ENCODE measurements around the gene ABTB1.
"Not testable (repeated sequence)": the region's sequence is repeated elsewhere in the genome, so short reads cannot be mapped to it uniquely, and the experiment has no call there.

The ABTB1 gene

GRCh38 chr3:127688416-127689265 lies 15.9 kb downstream of the ABTB1 start:
- DNase-seq = no peak

DNA sequence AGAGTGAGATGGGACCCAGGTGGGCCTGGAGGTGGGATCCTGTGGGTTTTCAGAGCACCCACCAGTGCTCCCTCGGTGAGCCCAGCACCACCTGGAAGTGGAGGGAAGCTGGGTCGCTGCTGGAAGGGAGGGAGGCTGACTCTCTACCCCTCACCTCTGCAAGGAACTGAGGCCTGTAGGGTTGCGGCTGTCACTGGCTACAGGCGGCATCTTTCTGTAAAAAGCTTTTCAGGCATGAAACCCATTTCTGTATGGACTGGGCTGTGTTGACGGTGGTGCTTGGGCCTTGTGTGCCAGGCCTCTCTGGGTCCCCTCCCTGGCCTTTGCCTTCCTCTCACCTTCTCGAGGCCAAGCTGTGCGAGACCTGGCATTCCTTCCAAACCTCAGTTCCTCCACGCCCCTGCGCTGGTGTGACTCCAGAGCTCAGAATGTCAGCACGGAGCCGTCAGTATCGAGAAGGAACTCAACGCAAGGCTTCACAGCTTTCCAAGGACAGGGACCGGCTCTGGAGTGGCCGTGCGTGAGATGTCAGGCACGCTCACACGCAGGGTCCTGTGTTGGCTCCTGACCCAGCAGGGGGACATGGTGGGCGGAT lies 16.6 kb downstream of the ABTB1 start:
- DNase-seq = no peak

DNA sequence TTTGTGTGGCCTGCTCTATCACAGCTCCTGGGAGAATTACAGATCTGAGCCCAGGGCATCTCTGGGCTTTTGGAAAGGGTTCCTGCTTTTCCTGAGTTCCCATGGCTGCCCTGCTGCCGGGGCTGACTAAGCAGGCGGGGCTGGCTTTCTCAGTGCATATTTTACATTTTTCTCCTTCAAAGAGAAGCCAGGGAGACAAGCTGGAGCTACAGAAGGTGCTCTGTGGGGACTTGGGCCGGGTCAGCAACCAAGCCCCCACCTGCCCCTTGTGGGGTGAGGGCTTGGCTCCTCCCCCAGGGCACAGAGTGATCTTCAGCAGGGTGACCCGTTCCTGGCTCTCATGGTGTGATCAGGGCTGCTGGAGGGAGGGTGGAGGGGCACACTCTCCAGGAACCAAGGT lies 17.4 kb downstream of the ABTB1 start:
- DNase-seq = no peak

GRCh38 chr3:127690823-127691452 lies 18.2 kb downstream of the ABTB1 start:
- DNase-seq = no peak

GRCh38 chr3:127691489-127691888 lies 18.7 kb downstream of the ABTB1 start:
- DNase-seq = no peak

DNA sequence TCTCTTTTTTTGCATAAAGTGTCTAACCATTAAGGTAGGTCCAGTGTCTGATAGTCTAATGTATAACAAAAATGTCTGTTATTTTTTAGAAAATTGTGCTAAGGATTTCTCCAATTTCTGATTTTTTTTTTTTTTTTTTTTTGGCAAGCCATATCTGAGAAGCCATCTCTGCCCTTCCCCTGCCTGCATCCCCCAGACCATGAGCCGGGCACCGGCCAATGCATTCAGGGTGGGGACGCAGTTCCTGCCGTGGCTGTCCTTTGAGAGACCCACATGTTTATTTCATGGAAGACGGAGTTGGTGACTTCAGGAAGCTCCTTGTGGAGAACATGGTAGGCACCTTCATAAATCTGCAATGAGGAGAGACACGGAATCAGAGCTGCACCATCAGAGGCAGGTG lies 19.2 kb downstream of the ABTB1 start:
- no peak for DNase-seq

DNA sequence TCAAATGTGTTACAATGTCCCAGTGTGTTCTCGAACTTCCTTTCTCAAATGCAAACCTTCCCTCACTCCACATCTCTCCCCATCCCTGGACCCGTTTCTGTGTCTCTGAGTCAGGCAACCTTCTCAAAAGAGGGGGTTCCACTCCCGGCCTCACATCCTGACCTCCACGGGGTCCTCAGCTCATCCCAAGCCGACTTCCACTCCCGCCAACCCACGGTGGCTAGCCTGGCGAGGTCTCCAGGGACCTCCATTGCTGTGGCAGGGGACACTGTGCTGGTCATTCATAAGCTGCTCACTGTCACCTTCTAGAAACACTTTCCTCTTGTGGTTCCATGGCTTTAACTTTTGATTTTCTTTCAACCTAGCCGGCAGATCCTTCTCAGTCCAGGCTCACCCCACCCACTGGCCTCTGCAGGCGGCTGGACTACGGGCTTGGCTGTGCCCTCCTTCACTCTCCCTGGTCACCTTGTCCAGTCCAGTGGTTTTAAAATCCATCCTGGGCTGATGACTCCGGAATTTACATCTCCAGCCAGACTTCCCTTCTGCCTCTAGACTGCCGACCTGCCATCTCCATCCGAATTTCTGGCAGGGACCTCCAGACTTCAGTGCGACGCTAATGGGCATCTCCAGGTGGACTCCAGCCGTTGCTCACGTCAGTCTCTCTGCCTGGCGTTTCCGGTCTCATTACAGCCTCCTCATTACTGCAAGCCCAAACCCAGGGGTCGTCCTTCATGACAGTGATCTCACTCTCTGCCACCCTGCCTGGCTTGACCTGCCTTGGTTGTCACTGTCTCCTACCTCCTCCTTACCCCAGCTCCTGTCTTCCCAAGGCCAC lies 20.0 kb downstream of the ABTB1 start:
- no peak for DNase-seq

- DNase-seq = no peak
Measured at GRCh38 chr3:127693336-127693843, 20.6 kb downstream of the ABTB1 start.

DNA sequence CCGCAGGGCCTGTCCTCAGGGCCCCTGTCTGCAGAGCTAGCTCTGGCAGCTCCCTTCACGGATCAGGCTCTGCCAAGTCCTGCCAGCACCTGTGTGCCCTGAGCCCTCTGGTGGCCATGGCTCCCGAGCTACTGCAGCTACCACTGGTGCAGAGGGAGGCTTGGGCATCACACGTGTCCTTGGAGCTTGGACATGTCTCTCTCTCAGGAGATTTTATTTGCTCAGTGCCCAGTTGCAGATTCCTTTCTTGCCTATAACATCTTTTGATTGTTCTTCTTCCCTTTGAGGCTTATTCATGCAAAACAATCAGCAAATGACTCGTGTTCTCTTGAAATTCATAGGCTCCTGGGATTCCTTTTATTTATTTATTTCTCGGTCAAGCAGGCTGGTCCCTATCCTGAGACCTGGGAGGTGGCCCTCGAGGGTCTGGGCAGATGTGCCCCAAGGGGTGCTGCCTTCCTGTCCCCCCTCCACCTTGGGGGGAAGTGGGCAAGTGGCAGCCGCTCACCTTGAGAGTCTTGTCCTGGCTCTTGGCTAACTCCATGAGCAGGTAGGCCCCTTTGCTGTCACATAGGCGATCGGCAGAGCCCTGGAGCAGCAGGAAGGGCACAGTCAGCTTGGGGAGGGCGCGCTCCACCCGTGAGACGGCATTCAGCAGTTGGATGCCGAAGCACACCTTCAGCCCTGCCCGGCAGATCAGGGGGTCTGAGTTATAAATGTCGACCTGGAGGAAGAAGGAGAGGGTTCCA lies 21.9 kb downstream of the ABTB1 start:
- peak in 1 of 4 experiments; percentile 40 for DNase-seq

DNA sequence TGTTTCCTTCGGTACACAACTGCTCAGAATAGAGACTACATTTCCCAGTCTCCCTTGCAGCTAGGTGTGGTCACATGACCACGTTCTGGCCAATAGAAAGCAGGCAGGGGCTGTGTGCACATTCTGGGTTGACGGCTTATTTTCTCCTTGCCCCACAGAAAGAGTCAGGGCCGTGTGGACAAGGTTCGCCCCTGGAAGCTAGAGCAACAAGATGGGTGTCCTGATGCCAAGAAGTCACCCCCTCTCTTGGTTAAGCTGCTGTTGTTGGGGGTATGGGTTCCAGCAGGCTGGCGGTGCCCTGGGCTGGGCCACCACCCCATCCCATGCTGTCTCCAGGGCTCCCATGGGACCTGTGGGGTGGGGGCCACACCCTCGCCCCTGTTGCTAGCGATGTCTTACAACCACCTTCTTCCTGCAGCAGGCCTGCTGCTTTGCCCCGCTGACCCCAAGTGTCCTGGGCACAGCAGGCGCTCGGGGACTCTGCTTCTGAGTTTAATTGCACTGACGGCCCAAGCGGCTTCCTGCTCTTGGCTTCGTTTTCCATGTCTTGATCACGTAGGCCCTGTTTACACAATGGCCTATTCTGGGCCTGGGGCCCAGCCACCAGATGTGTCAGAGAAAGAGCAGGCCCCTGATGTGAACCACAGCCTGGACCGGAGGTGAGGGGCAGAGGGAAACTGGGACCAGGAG lies 24.9 kb downstream of the ABTB1 start:
- no peak for DNase-seq

DNA sequence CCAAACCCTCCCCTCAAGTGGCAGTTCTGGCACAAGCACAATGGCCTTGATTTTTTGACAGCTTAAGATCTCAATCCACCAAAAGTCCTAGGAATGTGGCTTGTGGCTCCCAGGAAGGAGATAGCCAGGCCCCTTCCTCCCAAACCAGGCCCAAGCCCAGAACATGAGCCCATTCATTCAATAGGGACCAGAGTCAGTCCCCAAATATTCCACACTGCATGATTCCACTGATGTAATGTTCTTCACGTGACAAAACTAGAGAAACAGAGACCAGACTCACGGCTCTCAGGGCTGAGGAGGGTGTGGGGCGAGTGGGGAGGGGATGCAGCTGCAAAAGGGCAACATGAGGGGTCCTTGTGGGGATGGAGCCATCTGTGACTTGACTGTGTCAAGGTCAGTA lies 25.5 kb downstream of the ABTB1 start:
- no peak for DNase-seq

DNA sequence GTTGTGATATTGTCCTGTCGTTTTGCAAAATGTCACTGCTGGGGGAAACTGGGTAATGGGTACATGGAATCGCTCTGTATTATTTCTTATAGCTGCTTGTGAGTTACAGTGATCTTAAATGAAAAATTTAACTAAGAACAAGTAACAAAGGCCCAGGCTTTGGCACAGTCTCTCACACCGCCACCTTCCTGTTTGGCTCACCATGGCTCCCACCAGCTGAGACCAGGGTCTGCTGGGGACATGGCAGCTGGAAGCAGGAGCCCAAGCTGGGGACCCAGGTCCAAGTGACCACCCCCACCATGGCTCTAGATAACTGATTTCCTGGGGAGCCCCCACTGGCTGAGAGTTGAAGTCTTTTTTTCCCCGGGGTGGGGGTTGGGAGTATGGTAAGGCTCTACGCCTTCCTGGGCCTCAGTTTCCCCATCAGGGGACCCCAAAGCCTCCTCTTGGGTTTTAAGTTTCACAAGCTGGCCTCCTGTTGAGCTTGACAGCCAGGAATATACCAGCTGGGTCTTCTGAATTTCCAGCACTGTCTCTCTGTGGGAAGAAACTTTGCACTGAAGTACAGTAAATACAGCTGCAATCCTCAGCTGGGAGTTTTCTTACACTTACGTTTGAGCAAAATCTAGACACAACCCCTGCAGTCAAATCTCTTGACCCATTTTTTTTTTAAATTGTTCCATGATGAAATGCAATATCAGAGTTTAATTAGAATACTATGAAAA lies 26.1 kb downstream of the ABTB1 start:
- DNase-seq = no peak

DNA sequence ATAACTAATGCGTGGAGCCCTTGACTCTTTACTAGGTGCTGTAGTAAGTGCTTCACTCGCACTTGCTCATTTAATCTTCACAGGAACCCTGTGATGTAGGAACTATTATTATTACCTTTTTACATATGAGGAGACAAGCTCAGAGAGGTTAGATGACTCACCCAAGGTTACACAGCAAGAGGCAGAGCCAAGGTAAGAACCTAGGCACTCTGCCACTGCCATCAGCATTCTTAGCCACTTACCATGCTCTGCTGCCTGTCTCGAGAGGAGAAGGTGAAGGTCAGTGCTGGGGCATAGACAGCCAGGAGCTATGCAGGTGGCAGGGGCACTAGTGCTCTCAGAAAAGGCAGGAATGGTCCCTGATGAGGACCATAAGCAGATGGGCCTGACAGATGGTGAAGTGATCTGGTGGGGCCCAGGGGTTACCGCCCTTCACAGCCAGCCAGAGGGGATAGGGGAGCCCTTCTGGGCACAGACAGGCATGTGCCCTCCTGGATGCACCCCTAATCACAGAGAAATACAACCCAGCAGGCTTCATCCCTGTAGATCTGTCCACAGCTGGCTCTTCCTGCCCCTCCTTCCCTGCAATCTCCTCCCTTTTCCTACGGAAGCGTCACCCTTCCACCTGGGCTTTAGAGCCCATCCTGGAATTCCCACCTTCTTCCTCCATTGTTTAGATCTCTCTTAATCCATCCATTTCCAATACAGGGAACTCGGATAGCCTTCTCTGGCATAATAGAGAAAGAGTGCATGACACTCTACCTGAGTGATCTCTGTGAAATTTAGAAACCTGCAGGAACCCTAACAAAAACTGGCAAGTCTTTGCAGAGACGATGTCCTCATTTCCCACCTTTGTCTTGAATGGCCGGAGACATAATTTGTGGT lies 26.9 kb downstream of the ABTB1 start:
- DNase-seq = no peak

DNA sequence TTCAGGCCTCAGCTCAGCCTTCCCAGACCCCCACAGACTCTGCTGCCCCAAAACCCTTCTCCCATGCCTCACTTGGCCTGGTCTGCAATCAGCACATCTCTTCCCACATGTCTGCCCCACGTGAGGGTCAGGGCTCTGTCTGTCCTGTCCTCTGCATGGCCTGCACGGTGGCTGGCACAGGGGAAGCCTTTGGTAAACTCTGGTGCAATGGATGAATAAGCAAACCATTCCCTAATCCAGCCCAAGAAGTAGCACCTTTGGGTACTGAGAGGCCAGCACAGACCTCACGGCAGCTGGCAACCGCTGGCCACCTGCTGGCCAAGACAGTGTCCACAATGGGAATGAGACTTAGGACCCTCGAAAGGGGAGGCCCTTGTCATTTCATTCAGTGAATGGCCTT lies 27.7 kb downstream of the ABTB1 start:
- DNase-seq = no peak

DNA sequence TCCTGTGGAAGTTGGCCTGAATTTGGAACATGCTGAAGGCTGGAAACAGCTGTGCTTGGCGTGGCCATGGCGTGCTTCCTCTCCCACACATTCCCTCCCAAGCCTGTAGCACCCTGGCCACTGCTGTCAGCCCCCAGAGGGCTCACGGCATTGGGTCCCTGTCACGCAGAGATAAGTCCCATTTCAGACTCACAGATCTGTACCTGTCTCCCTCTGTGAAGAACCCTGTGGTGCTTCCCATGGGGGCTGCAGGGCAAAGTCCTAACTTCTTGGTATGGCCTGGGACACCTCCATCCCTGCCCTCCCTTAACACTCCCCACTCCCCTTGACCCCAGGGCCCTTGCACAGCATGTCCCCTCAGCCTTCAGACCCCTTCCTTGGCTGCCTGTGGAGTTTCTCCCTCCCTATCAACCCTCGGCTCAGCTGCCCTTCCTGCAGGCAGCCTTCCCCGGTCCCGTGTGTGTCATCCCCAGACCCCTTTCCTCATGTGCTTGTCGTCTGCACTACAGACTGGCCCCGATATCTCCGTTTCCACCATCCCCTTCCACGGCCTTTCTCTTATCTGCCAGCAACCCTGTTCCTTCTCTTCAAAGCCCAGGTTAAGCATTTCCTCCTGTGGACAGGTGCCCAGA lies 28.6 kb downstream of the ABTB1 start:
- no peak for DNase-seq

DNA sequence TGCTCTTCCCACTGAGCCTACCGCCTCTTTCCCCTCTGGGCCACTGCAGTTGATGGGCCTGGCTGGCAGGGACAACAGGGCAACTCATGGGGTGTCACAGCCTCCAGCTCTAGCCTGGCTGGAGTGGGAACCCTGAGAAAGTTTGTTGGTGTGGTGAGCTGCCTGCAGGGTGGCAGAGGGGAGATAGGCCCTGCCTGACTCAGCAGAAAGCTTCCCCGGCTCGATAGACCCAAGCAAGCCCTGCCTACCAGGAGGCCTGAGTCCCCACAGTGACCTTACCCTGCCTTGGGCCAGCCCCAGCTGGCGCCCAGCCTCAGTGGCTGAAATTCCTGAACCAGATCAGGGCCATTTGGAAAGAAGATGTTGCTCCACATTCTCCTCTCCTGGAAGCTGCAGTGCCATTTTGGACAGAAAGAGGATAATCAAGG lies 29.4 kb downstream of the ABTB1 start:
- DNase-seq = no peak

DNA sequence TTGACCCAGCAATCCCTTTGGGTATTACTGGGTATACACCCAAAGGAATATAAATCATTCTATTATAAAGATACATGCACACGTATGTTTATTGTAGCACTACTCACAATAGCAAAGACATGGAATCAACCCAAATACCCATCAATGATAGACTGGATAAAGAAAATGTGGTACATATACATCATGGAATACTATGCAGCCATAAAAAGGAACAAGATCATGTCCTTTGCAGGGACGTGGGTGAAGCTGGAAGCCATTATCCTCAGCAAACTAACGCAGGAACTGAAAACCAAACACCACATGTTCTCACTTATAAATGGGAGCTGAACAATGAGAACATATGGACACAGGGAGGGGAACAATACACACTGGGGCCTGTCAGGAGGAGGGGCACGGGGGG lies 32.1 kb downstream of the ABTB1 start:
- DNase-seq = not testable (repeated sequence)

GRCh38 chr3:127706312-127706711 lies 33.6 kb downstream of the ABTB1 start:
- DNase-seq = no peak

DNA sequence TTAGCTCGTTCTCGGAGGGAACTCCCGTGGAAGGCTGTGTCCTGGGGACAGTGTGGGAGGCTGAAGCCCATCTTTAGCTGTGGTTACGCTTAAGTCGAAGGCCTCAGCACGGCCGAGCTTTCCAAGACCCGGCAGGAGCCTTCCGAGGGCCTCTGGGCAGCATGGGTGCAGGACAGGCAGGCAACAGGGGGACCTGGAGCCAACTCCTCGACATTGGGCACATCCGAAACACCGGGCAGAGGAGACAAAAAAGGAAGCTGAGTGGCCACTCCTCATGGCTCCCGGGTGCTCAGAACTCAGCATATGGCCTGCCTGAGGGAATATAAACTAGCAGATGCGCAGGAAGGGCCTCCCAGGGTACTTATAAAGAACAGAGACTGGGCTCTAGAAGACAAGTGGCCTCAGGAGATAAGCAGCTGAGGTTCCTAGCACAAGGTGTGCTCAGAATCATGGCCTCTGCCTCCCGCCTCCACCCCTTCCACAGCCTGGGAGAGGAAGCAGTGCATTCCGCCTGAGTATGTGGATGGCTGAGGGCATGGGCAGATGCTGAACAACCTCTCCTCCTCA lies 34.1 kb downstream of the ABTB1 start:
- DNase-seq = no peak
